NCI-H146 (cell line): Measurements from ENCODE around the gene DENND1A.
A peak's percentile ranks its signal among the peaks of the same experiment; 100 is the strongest.

Experiments used
- DNase-seq: peaks from one replicate; lab custom pipeline; 2025; lab: John Stamatoyannopoulos, UW

Gene DENND1A

GRCh38 chr9:123485216-123485615 is 444.7 kb downstream of the DENND1A start:
- peak; percentile 78 for DNase-seq

GRCh38 chr9:123484130-123484529 is 445.8 kb downstream of the DENND1A start:
- no peak for DNase-seq

GRCh38 chr9:123483191-123483803 is 446.6 kb downstream of the DENND1A start:
- no peak for DNase-seq

- peak; percentile 68 for DNase-seq
Measured at GRCh38 chr9:123482295-123482968, 447.5 kb downstream of the DENND1A start.

- DNase-seq, result no peak
Measured at GRCh38 chr9:123481209-123481865, 448.6 kb downstream of the DENND1A start.

GRCh38 chr9:123480791-123481190 is 449.1 kb downstream of the DENND1A start:
- no peak for DNase-seq

- DNase-seq, result no peak
Measured at GRCh38 chr9:123480096-123480495, 449.8 kb downstream of the DENND1A start.

- DNase-seq, result no peak
Measured at GRCh38 chr9:123478967-123479602, 450.8 kb downstream of the DENND1A start.

GRCh38 chr9:123478160-123478559 is 451.8 kb downstream of the DENND1A start:
- DNase-seq, result no peak

GRCh38 chr9:123475407-123475806 is 454.5 kb downstream of the DENND1A start:
- DNase-seq, result peak; percentile 77

GRCh38 chr9:123472862-123473614 is 456.9 kb downstream of the DENND1A start:
- peak; percentile 49 for DNase-seq

GRCh38 chr9:123471843-123472570 is 457.9 kb downstream of the DENND1A start:
- DNase-seq, result no peak

GRCh38 chr9:123470991-123471770 is 458.7 kb downstream of the DENND1A start:
- no peak for DNase-seq

- DNase-seq, result peak; percentile 22
Measured at GRCh38 chr9:123470121-123470782, 459.7 kb downstream of the DENND1A start.

GRCh38 chr9:123469282-123469681 is 460.6 kb downstream of the DENND1A start:
- no peak for DNase-seq

GRCh38 chr9:123468541-123468940 is 461.4 kb downstream of the DENND1A start:
- DNase-seq, result no peak

GRCh38 chr9:123465304-123465703 is 464.6 kb downstream of the DENND1A start:
- DNase-seq, result no peak

GRCh38 chr9:123460091-123460490 is 469.8 kb downstream of the DENND1A start:
- no peak for DNase-seq

- DNase-seq, result peak; percentile 47
Measured at GRCh38 chr9:123457583-123457982, 472.3 kb downstream of the DENND1A start.

GRCh38 chr9:123456011-123456410 is 473.9 kb downstream of the DENND1A start:
- no peak for DNase-seq
